NCI-H446 treated with DMSO at 0.1 percent for 48 hours (cell line): ENCODE results near the gene STMP1.
A peak's percentile ranks its signal among the peaks of the same experiment; 100 is the strongest.

ENCODE experiments used
- DNase-seq: peaks from one replicate; lab custom pipeline; 2025; lab: John Stamatoyannopoulos, UW

STMP1 gene

GRCh38 chr7:135697276-135698049, 35.1 kb downstream of the STMP1 start:
- DNase-seq: no peak

GRCh38 chr7:135704074-135704473, 41.8 kb downstream of the STMP1 start:
- DNase-seq: no peak

GRCh38 chr7:135704698-135705097, 42.4 kb downstream of the STMP1 start:
- DNase-seq: no peak

- DNase-seq: no peak
Observed at GRCh38 chr7:135706038-135706742, 43.9 kb downstream of the STMP1 start.

GRCh38 chr7:135706858-135707569, 44.7 kb downstream of the STMP1 start:
- no peak for DNase-seq

GRCh38 chr7:135707570-135707966, 45.3 kb downstream of the STMP1 start:
- no peak for DNase-seq

- no peak for DNase-seq
Observed at GRCh38 chr7:135708041-135708440, 45.7 kb downstream of the STMP1 start.

GRCh38 chr7:135709508-135709907, 47.2 kb downstream of the STMP1 start:
- DNase-seq: no peak

- no peak for DNase-seq
Observed at GRCh38 chr7:135710417-135711138, 48.3 kb downstream of the STMP1 start.

GRCh38 chr7:135711139-135711469, 48.8 kb downstream of the STMP1 start:
- DNase-seq: no peak

GRCh38 chr7:135712182-135712782, 50.0 kb downstream of the STMP1 start:
- DNase-seq: peak; percentile 14

- DNase-seq: no peak
Observed at GRCh38 chr7:135712796-135713195, 50.5 kb downstream of the STMP1 start.

- no peak for DNase-seq
Observed at GRCh38 chr7:135713836-135714470, 51.6 kb downstream of the STMP1 start.

- DNase-seq: no peak
Observed at GRCh38 chr7:135714534-135715009, 52.3 kb downstream of the STMP1 start.

GRCh38 chr7:135715055-135715522, 52.8 kb downstream of the STMP1 start:
- DNase-seq: no peak

GRCh38 chr7:135715673-135716072, 53.4 kb downstream of the STMP1 start:
- DNase-seq: no peak

- DNase-seq: peak; percentile 99
Observed at GRCh38 chr7:135716677-135717238, 54.4 kb downstream of the STMP1 start.

GRCh38 chr7:135717693-135718092, 55.4 kb downstream of the STMP1 start:
- DNase-seq: peak; percentile 77

- DNase-seq: no peak
Observed at GRCh38 chr7:135718219-135718618, 55.9 kb downstream of the STMP1 start.

- DNase-seq: no peak
Observed at GRCh38 chr7:135718794-135719437, 56.6 kb downstream of the STMP1 start.
